Measurements from ENCODE around the gene COX19. TPM values are rescaled to one million over a fixed set of nuclear protein-coding genes. Genes with fewer than 3 reads are reported as not detected.

The COX19 gene
- total RNA-seq, 1 donor from 2014 or later, result 13.1 TPM

DNA sequence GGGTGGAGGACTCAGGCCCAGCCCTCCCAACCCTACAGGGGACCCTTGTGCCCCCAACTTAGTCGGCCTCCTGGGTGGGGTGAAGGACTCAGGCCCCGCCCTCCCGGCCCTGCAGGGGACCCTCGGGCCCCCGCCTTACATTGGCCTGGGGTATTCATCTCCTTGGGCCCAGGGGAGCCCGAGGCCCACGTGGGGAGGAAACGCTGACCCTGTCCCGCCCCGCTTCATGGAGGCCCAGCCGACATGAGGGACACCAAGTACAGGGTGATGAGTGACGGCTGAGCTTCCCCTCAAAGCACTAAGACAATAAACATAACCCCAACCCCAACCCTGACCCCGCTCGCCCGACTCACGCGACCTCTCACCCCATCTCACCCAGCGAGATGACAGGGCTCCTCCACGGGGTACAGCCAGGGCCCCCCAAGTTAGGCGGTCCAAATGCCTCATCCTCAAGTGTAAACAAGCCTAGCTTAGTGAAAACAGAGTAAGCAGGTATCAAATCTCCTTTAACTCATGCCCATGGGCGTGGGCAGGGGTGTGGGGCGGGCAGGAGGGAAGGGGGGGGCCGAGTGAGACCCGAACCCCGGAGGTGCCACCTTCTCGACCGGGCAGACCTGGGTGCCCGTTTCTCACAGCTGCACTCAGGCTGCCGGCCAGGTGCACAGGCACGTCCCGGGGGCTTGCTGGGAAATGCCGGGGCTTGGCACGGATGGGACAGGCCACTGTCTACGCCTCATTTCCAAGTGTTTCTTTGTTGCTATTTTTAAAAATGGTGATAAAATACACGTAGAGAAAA is 15.8 kb upstream of the COX19 start:
- Mint-ChIP-seq H3K4me3 (no peak overlapping the region), H3K4me1 (peaks cover 11% of the 10 kb centered on the region), H3K9me3 (no peaks in the 10 kb centered on the region), H3K27ac (ENCODE audit: unreplicated experiment) (no peak overlapping the region), H3K27me3 (ENCODE audit: low read depth) (peaks cover 7% of the 10 kb centered on the region), H3K36me3 (ENCODE audit: low read depth) (no peaks in the 10 kb centered on the region)
- TF ChIP-seq, protein P1, sequence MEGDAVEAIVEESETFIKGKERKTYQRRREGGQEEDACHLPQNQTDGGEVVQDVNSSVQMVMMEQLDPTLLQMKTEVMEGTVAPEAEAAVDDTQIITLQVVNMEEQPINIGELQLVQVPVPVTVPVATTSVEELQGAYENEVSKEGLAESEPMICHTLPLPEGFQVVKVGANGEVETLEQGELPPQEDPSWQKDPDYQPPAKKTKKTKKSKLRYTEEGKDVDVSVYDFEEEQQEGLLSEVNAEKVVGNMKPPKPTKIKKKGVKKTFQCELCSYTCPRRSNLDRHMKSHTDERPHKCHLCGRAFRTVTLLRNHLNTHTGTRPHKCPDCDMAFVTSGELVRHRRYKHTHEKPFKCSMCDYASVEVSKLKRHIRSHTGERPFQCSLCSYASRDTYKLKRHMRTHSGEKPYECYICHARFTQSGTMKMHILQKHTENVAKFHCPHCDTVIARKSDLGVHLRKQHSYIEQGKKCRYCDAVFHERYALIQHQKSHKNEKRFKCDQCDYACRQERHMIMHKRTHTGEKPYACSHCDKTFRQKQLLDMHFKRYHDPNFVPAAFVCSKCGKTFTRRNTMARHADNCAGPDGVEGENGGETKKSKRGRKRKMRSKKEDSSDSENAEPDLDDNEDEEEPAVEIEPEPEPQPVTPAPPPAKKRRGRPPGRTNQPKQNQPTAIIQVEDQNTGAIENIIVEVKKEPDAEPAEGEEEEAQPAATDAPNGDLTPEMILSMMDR (conservative IDR thresholded peaks at IDR 0.05), result no peak
- no peak for DNase-seq (ENCODE audit: low read depth, low spot score)

DNA sequence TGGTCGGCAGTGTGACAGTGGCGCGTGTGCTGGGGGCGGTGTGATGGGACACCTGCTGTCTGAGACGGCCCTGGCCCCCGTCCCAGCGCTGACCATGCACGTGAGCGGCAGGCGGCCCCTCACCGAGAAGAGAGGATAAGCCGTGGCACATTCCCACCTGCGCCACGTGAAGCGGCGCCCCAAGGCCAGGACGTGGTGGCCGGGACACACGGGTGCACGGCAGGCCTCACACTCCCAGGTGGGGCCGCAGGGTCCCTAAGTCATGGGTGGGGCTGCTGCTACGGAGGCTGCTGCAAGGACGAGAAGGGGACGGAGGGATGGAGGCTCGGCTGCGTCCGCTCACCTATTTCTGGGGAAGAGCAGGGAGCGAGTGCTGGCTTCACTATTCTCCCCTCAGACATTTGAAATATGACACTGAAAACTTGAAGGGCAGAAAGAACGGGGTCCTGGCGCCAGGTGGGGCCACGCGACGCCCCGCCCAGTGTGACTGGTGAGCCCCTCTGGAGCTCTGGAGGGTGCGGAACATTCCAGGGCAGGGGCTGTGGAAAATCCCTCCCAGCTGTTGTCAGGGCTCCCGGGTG is 15.1 kb upstream of the COX19 start:
- no peaks in the 10 kb centered on the region for H3K36me3 Mint-ChIP-seq (ENCODE audit: low read depth)
- DNase-seq (ENCODE audit: low read depth, low spot score), result no peak

GRCh38 chr7:988963-989529 is 13.7 kb upstream of the COX19 start:
- TF ChIP-seq, protein P1 (conservative IDR thresholded peaks at IDR 0.05), result no peak
- no peaks in the 10 kb centered on the region for H3K36me3 Mint-ChIP-seq (ENCODE audit: low read depth)
- no peak for DNase-seq (ENCODE audit: low read depth, low spot score)
- H3K9me3 Mint-ChIP-seq, result no peaks in the 10 kb centered on the region
- peaks cover 10% of the 10 kb centered on the region for H3K27me3 Mint-ChIP-seq (ENCODE audit: low read depth)
- H3K4me1 Mint-ChIP-seq, result peaks cover 7% of the 10 kb centered on the region
- H3K27ac Mint-ChIP-seq (ENCODE audit: unreplicated experiment), result no peak overlapping the region
- H3K4me3 Mint-ChIP-seq, result no peak overlapping the region

More for the DNA sequence above, 15.1 kb upstream of the COX19 start:
- no peaks in the 10 kb centered on the region for H3K9me3 Mint-ChIP-seq
- no peak overlapping the region for H3K27ac Mint-ChIP-seq (ENCODE audit: unreplicated experiment)
- H3K4me3 Mint-ChIP-seq, result no peak overlapping the region
- TF ChIP-seq, protein P1 (conservative IDR thresholded peaks at IDR 0.05), result no peak
- peaks cover 10% of the 10 kb centered on the region for H3K27me3 Mint-ChIP-seq (ENCODE audit: low read depth)
- peaks cover 11% of the 10 kb centered on the region for H3K4me1 Mint-ChIP-seq

- no peaks in the 10 kb centered on the region for H3K9me3 Mint-ChIP-seq
- TF ChIP-seq, protein P1 (conservative IDR thresholded peaks at IDR 0.05), result no peak
Observed at GRCh38 chr7:988426-988911, 13.1 kb upstream of the COX19 start.

GRCh38 chr7:987909-988308 is 12.6 kb upstream of the COX19 start:
- Mint-ChIP-seq H3K9me3 (no peaks in the 10 kb centered on the region), H3K36me3 (ENCODE audit: low read depth) (no peaks in the 10 kb centered on the region), H3K27ac (ENCODE audit: unreplicated experiment) (no peak overlapping the region), H3K4me1 (peaks cover 1% of the 10 kb centered on the region), H3K4me3 (no peak overlapping the region), H3K27me3 (ENCODE audit: low read depth) (peaks cover 7% of the 10 kb centered on the region)
- TF ChIP-seq, protein P1 (conservative IDR thresholded peaks at IDR 0.05), result no peak
- DNase-seq (ENCODE audit: low read depth, low spot score), result no peak

More at GRCh38 chr7:988426-988911, 13.1 kb upstream of the COX19 start:
- peaks cover 10% of the 10 kb centered on the region for H3K27me3 Mint-ChIP-seq (ENCODE audit: low read depth)
- H3K36me3 Mint-ChIP-seq (ENCODE audit: low read depth), result no peaks in the 10 kb centered on the region
- no peak overlapping the region for H3K27ac Mint-ChIP-seq (ENCODE audit: unreplicated experiment)
- DNase-seq (ENCODE audit: low read depth, low spot score), result no peak
- peaks cover 7% of the 10 kb centered on the region for H3K4me1 Mint-ChIP-seq
- H3K4me3 Mint-ChIP-seq, result no peak overlapping the region
